ENCODE results near the gene PARD3B.

The PARD3B gene

DNA sequence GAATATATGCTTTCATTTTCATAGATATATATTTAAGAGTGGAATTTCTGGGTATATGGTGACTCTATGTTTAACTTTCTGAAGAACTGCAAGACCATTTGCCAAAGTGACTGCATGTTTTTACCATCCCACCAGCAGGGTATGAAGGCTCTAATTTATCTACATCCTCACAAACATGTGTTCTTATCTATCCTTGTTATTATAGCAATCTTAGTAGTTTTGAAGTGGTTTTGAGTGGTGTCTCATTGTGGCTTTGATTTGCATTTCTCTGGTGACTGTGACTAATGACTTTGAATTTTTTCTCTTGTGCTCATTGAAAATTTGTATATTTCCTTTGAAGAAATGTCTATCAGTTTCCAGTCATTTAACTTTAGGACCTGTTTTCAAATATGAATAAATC lies 826.9 kb downstream of the PARD3B start:
- no peak overlapping the region for H3K4me3 ChIP-seq (ENCODE audit: low read depth, low read length)
- TF ChIP-seq MYC (IDR thresholded peaks at IDR 0.05; ENCODE audit: low read depth, low read length) (no peak), POLR2A (IDR thresholded peaks at IDR 0.05; ENCODE audit: extremely low read depth, insufficient read length) (no peak)
- TF ChIP-seq, protein P1, sequence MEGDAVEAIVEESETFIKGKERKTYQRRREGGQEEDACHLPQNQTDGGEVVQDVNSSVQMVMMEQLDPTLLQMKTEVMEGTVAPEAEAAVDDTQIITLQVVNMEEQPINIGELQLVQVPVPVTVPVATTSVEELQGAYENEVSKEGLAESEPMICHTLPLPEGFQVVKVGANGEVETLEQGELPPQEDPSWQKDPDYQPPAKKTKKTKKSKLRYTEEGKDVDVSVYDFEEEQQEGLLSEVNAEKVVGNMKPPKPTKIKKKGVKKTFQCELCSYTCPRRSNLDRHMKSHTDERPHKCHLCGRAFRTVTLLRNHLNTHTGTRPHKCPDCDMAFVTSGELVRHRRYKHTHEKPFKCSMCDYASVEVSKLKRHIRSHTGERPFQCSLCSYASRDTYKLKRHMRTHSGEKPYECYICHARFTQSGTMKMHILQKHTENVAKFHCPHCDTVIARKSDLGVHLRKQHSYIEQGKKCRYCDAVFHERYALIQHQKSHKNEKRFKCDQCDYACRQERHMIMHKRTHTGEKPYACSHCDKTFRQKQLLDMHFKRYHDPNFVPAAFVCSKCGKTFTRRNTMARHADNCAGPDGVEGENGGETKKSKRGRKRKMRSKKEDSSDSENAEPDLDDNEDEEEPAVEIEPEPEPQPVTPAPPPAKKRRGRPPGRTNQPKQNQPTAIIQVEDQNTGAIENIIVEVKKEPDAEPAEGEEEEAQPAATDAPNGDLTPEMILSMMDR (IDR thresholded peaks at IDR 0.05; ENCODE audit: low read depth, low read length): no peak
- TF ChIP-seq, protein P2, sequence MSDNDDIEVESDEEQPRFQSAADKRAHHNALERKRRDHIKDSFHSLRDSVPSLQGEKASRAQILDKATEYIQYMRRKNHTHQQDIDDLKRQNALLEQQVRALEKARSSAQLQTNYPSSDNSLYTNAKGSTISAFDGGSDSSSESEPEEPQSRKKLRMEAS (IDR thresholded peaks at IDR 0.05; ENCODE audit: low read depth, low read length): no peak
- DNase-seq (ENCODE audit: low read depth): no peak

DNA sequence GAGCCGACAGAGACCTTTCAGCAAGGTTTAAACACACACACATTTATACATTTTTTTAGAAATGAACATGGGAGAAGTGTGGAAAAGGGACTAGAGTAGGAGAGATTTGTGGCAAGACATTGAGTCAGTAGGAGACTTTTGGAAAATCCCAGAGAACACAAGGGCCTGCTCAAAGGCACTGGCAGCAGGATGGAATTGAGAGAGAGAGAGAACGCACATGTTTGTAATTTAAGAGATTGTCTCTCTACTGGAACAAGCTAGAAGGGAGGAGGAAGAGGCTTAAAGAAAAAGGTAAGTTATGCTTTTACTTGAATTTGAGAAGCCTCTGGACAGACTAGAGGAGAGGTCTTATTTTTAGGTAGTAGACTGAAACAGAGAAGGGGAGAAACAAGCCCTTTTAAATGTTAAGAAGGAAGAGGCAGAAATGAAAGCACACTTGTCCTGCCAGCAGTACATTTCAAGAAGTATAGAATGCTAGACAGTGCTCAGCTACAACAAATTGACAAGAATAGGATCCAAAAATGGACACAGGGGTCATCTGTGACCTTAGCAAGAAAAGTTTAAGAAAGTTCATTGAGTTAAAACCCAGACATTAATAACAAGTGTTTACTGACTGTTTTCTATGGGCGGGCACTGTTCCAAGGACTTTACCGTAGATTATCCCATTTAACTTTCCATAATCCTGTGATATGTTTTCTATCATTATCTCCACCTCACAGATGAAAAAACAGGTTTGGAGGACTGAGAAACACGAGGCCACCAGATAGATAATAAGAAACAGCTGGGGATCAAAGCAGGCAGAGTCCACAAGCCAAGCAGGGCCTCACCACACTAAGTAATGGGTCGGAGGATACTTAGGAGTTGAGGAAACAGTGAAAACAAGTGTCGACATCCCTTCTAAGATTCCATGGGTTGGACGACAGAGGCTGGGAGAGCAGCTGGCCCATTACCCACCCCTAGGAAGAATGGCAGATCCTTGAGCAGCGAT lies 830.5 kb downstream of the PARD3B start:
- H3K4me3 ChIP-seq (ENCODE audit: low read depth, low read length): no peak overlapping the region
- no peak for DNase-seq (ENCODE audit: low read depth)
- TF ChIP-seq, protein P1 (IDR thresholded peaks at IDR 0.05; ENCODE audit: low read depth, low read length): no peak
- TF ChIP-seq MYC (IDR thresholded peaks at IDR 0.05; ENCODE audit: low read depth, low read length) (no peak), POLR2A (IDR thresholded peaks at IDR 0.05; ENCODE audit: extremely low read depth, insufficient read length) (no peak)
- TF ChIP-seq, protein P2 (IDR thresholded peaks at IDR 0.05; ENCODE audit: low read depth, low read length): no peak

DNA sequence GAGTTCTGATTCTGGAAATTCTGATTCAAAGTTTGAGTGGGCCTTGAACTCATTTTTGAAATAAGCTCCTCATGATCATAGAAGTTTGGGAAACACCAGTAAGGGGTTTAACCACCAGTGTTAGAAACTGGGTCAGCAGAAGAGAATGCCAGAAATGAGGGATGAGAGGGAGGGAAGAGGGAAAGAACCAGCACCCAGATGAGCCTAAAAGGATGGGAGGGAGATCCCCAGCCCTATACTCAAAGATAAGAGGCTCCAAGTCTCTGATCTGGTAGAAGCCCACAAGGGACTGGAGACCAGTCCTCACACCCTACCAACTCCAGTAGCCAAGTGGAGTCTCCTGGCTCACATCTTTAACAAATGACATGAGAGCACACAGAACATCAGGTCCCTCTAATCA lies 832.0 kb downstream of the PARD3B start:
- TF ChIP-seq, protein P2 (IDR thresholded peaks at IDR 0.05; ENCODE audit: low read depth, low read length): no peak
- TF ChIP-seq, protein P1 (IDR thresholded peaks at IDR 0.05; ENCODE audit: low read depth, low read length): no peak
- TF ChIP-seq POLR2A (IDR thresholded peaks at IDR 0.05; ENCODE audit: extremely low read depth, insufficient read length): no peak
- TF ChIP-seq MYC (IDR thresholded peaks at IDR 0.05; ENCODE audit: low read depth, low read length): no peak
- no peak for DNase-seq (ENCODE audit: low read depth)
- no peak overlapping the region for H3K4me3 ChIP-seq (ENCODE audit: low read depth, low read length)

DNA sequence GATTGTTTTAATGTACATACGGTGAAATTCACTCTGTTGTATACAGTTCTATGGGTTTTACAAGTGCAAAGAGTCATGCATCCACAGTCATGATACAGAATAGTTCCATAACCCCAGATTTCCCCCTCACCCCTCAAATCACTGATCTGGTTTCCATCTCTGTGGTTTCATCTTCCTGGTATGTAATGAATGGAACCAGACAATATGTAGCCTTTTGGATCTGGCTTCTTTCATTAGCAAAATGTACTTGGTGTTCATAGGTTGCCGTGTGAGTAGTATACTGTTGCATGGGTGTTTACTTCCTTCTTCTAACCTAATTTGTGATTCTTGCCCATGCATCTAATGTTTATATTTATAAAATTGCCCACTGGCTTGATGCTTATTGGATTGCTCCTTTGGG lies 838.3 kb downstream of the PARD3B start:
- DNase-seq (ENCODE audit: low read depth): no peak
- no peak for TF ChIP-seq POLR2A (IDR thresholded peaks at IDR 0.05; ENCODE audit: extremely low read depth, insufficient read length)
- TF ChIP-seq, protein P1 (IDR thresholded peaks at IDR 0.05; ENCODE audit: low read depth, low read length): no peak
- TF ChIP-seq, protein P2 (IDR thresholded peaks at IDR 0.05; ENCODE audit: low read depth, low read length): no peak
- TF ChIP-seq MYC (IDR thresholded peaks at IDR 0.05; ENCODE audit: low read depth, low read length): no peak
- no peak overlapping the region for H3K4me3 ChIP-seq (ENCODE audit: low read depth, low read length)

DNA sequence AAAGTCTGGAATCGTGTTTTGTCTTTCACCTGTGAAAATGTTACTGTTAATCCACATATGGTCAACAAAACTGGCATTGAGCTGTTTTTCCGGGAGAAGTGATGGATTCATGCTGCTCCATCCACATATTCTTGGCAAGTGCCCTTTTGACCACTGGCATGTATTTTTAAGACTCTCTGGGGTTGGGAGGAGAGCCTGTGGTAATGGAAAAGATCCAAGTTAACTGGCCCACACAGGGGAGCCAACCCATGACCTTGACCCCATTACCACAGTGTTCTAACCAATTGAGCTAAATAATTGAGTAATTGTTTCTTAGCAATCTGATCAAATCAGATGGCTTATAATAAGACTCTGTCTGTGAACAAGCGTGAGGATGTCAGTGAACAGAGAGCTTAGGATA lies 840.8 kb downstream of the PARD3B start:
- no peak overlapping the region for H3K4me3 ChIP-seq (ENCODE audit: low read depth, low read length)
- TF ChIP-seq, protein P2 (IDR thresholded peaks at IDR 0.05; ENCODE audit: low read depth, low read length): no peak
- TF ChIP-seq MYC (IDR thresholded peaks at IDR 0.05; ENCODE audit: low read depth, low read length) (no peak), POLR2A (IDR thresholded peaks at IDR 0.05; ENCODE audit: extremely low read depth, insufficient read length) (no peak)
- TF ChIP-seq, protein P1 (IDR thresholded peaks at IDR 0.05; ENCODE audit: low read depth, low read length): no peak
- DNase-seq (ENCODE audit: low read depth): no peak
